ENCODE data around the gene ETV6. TPM values are rescaled to one million over a fixed set of nuclear protein-coding genes. Genes with fewer than 3 reads are reported as not detected.

Gene ETV6
- total and polyA plus RNA-seq, 2 of the 8 experiments (the other 6 are each of a cell fraction or from before 2014, with no cell fraction given): 5.5 to 23.9 TPM

GRCh38 chr12:11709513-11709912 lies 60.0 kb downstream of the ETV6 start:
- no peak for DNase-seq (ENCODE audit: low read depth in 1 of 2, low spot score in 2 of 2)
- no peak overlapping the region for H4K5ac ChIP-seq (ENCODE audit: insufficient read length, low read depth, low read length)
- H3K4me1 ChIP-seq (replicated peaks in 1 of 4; ENCODE audit: control insufficient read depth in 3 of 4, insufficient read depth in 4 of 4, low read length in 3 of 4): peaks cover 0 to 11% (median 2%) of the 10 kb centered on the region in 4 experiments; a peak in 4 of 7 replicates
- TF ChIP-seq BACH1 (IDR thresholded peaks at IDR 0.05; ENCODE audit: low read length): no peak
- no peak overlapping the region for H3K23ac ChIP-seq (ENCODE audit: insufficient read length)
- POLR2A ChIA-PET (ENCODE audit: partially characterized antibody): no interaction called here
- H2BK5ac ChIP-seq (ENCODE audit: low read depth, low read length): no peak overlapping the region
- H4K8ac ChIP-seq (ENCODE audit: extremely low read depth, insufficient read depth, low read length): no peak overlapping the region
- H4K20me1 ChIP-seq (replicated peaks in 1 of 2; ENCODE audit: control insufficient read depth in 1 of 2, insufficient read depth in 2 of 2, low read length in 2 of 2): peaks cover 0 to 2% of the 10 kb centered on the region in 2 experiments
- 98% methylated on average over 4 of the region's 4 CpGs; no CpG with 5 or more reads in 1 of the 2 experiments for WGBS, 2 experiments (ENCODE audit: extremely low coverage in 1 of 2, insufficient coverage in 1 of 2, insufficient read length in 1 of 2, insufficient replicate concordance in 2 of 2, low coverage in 1 of 2, low lambda C conversion rate in 2 of 2, missing lambda C conversion rate in 1 of 2)
- H3K56ac ChIP-seq (replicated peaks; ENCODE audit: insufficient read length, low read depth, low read length): no peak overlapping the region
- H2BK12ac ChIP-seq (ENCODE audit: low read depth, low read length): no peak overlapping the region
- no peak overlapping the region for H3K4me3 ChIP-seq (ENCODE audit: extremely low read depth in 1 of 4, insufficient read depth in 2 of 4, low read depth in 3 of 4, low read length in 4 of 4)
- H3K4me2 ChIP-seq (ENCODE audit: insufficient read depth in 1 of 2, low read depth in 2 of 2, low read length in 2 of 2): no peak overlapping the region
- H4K91ac ChIP-seq (replicated peaks; ENCODE audit: insufficient read length, low read length): no peak overlapping the region
- H2BK20ac ChIP-seq (ENCODE audit: low read length): no peak overlapping the region
- no peak overlapping the region for H2AK5ac ChIP-seq (ENCODE audit: low read depth, low read length)
- no peaks in the 10 kb centered on the region for H3K9me3 ChIP-seq (ENCODE audit: insufficient read depth in 2 of 2, low read depth in 1 of 2, low read length in 1 of 2)
- H3K18ac ChIP-seq (ENCODE audit: extremely low read depth, low read length): no peak overlapping the region
- H3K23me2 ChIP-seq (ENCODE audit: low read depth, low read length): no peaks in the 10 kb centered on the region
- no peak overlapping the region for H3K9ac ChIP-seq (replicated peaks in 1 of 4; ENCODE audit: extremely low read depth in 1 of 4, low read depth in 3 of 4, low read length in 3 of 4)
- H3K36me3 ChIP-seq (ENCODE audit: control insufficient read depth in 2 of 4, insufficient read depth in 4 of 4, low read length in 3 of 4): no peaks in the 10 kb centered on the region
- FAIRE-seq: no peak
- H3K79me1 ChIP-seq (ENCODE audit: low read depth, low read length): peaks cover 14% of the 10 kb centered on the region; the same call in 1 of the 2 replicates
- H2BK120ac ChIP-seq (replicated peaks; ENCODE audit: low read depth, low read length): no peak overlapping the region
- no peak overlapping the region for H3K4ac ChIP-seq (replicated peaks; ENCODE audit: insufficient read length, low read depth, low read length)
- H2BK15ac ChIP-seq (ENCODE audit: low read length): no peak overlapping the region
- H3K14ac ChIP-seq (ENCODE audit: insufficient read length): no peak overlapping the region
- H3K27me3 ChIP-seq (replicated peaks in 1 of 4; ENCODE audit: control insufficient read depth in 3 of 4, extremely low read depth in 1 of 4, insufficient read depth in 3 of 4, low read length in 3 of 4): no peaks in the 10 kb centered on the region
- CTCF ChIA-PET (ENCODE audit: partially characterized antibody): interaction anchor here (1.4 kb wide), 1 partner anchor 308 kb away, joined by 4 read pairs; no protein-coding TSS in a partner anchor
- H2AFZ ChIP-seq (ENCODE audit: low read length): no peak overlapping the region
- 0 out of 4 replicates have a peak, but pooled peaks cover 0 to 5% of the 10 kb centered on the region in 2 experiments for H3K79me2 ChIP-seq (ENCODE audit: control insufficient read depth in 1 of 2, insufficient read depth in 2 of 2, low read length in 2 of 2)
- no peak overlapping the region for H3K27ac ChIP-seq (ENCODE audit: low read depth, low read length)

Measured in H1 (cell line).